Measurements from ENCODE around the gene RAMP1.

DNA sequence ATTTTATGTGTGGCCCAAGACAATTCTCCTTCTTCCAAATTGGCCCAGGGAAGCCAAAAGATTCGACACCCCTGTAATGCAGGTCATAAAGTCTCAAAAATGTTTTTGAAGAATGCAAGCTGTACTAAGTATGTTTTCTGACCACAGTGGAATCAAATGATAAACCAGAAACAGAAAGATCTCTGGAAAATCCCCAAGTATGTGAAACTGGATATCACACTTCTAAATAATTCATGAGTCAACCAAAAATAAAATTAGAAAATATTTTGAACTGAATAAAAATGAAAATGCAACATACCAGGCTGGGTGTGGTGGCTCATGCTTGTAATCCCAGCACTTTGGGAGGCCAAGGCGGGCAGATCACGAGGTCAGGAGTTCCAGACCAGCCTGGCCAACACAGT, 73.3 kb downstream of the RAMP1 start:
- TF ChIP-seq CTCF (IDR thresholded peaks at IDR 0.05), result no peak
- no peak for TF ChIP-seq POLR2A (IDR thresholded peaks at IDR 0.05)
